GM18870 (cell line): ENCODE results near the gene CADPS2.
"Not testable (repeated sequence)": the region's sequence is repeated elsewhere in the genome, so short reads cannot be mapped to it uniquely, and the experiment has no call there.

Source experiments
- ATAC-seq: cut with Tn5 transposase; IDR thresholded peaks from one replicate; pipeline ENCODE4 v1.9.1; 2021; ENCODE audit warnings: moderate library complexity; ENCODE audit not compliant: unreplicated experiment

CADPS2 gene

DNA sequence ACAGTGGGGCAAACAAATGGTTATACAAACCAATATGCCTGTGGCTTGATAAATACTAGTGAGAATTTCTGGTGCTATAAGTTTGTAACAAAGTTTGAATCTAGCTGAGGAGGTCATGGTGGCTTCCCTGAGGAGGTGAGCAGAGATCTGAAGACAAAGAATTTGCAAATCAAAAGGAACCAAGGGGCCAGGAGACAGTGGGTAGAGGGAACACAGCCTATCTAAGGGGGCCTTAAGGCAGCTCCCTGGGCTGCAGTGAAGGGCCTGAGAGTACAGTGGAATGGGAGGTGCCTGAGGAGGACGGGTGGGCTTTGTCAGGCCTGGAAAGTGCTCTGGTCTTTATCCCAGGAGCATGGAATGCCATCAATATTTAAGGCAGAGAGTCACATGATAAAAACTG, 209.1 kb downstream of the CADPS2 start:
- no peak for ATAC-seq

DNA sequence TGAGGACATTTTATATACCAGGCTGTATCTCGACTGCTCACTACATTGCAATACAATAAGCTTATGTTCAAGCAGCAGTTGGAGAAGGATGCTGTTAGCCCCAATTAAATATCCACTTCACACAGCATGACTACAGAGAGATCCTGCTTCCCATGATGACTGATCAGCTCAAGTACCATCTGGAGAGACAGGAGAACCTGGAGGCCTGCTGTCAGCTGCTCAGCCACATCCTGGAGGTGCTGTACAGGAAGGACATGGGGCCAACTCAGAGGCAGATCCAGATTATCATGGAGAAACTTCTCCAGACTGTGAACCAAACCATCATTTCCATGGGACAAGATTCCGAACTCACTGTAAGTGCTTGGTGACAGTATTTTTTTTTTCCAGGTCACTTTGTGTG, 209.8 kb downstream of the CADPS2 start:
- no peak for ATAC-seq

- ATAC-seq: no peak
Measured at GRCh38 chr7:122675621-122676020, 210.6 kb downstream of the CADPS2 start.

- no peak for ATAC-seq
Measured at GRCh38 chr7:122675011-122675410, 211.2 kb downstream of the CADPS2 start.

DNA sequence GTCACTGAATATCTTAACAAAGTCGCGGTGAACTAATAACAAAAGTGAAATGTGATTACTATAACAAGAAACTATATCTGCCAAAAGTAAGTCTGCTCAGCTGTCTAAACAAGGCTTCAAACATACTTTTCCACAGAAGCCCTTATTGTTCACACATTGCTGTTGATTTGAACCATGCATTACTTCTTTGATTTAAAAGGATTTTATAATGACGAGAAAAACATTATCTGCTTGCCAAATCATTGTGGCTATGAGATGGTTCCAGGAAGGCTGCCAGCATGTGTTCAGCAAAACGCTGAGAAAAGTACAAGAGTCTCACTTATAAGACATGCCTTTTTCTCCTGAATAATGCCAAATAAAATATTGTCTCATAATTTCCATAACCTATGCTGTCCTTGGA, 211.8 kb downstream of the CADPS2 start:
- no peak for ATAC-seq

DNA sequence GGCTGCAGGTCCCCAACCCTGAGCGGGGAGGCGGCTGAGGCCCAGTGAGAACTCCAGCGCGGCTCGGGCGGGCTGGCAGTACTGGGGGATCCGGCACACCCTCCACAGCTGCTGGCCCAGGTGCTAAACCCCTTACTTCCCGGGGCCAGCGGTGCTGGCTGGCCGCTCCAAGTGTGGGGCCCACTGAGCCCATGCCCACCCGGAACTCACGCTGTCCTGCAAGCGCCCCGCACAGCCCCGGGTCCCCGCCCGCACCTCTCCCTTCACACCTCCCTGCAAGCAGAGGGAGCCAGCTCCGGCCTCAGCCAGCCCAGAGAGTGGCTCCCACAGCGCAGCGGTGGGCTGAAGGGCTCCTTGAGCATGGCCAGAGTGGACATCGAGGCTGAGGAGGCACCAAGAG, 212.3 kb downstream of the CADPS2 start:
- no peak for ATAC-seq

DNA sequence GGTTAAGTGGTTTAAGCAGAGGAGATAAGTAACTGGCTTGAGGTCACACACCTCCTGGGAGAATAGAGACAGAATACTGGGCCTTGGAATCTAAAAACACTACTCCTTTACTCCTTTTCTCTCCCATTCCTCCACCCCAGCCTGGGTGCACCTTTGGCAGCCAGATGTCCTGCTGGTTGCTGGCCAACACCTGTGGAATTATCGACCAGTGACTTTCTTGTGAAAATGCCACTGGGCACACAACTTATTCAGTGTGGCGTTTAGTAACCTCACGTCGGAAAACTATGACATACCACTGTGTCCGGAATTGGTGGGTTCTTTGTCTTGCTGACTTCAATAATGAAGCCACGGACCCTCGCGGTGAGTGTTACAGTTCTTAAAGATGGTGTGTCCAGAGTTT, 213.7 kb downstream of the CADPS2 start:
- no peak for ATAC-seq

GRCh38 chr7:122663733-122664132, 222.5 kb downstream of the CADPS2 start:
- ATAC-seq: no peak

- ATAC-seq: no peak
Measured at GRCh38 chr7:122658856-122659255, 227.4 kb downstream of the CADPS2 start.

DNA sequence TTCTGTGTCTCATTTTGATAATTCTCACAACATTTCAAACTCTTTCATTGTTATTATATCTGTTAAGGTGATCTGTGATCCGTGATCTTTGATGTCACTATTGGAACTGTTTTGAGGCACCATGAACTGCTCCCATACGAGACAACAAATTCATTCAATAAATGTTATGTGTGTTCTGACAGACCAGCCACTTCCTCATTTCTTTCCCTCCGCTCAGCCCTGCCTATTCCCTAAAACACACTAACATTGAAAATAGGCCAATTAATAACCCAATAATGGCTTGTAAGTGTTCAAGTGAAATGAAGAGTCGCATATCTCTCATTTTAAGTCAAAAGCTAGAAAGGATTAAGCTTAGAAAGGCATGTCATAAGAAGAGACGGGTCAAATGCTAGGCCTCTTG, 232.6 kb downstream of the CADPS2 start:
- ATAC-seq: no peak

- ATAC-seq: no peak
Measured at GRCh38 chr7:122652876-122653275, 233.4 kb downstream of the CADPS2 start.

GRCh38 chr7:122651451-122651850, 234.8 kb downstream of the CADPS2 start:
- no peak for ATAC-seq

DNA sequence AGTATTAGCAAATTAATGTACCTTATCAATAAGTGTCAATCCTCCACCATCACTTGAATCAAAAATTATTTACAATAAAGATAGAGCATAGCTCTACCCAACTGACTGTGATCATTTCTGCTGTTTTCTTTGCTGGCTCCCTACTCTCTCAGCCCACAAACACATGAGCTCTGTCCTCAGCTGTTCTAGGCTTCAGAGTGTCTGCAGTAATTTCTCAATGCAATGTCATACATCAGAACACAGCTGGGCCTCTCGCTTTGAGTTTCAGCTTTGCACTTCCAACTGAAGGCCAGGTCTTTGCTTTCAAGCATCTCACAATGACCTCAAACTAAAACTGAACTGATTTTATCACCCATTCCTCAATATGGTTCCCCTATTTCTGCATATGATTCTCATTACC, 243.0 kb downstream of the CADPS2 start:
- no peak for ATAC-seq

DNA sequence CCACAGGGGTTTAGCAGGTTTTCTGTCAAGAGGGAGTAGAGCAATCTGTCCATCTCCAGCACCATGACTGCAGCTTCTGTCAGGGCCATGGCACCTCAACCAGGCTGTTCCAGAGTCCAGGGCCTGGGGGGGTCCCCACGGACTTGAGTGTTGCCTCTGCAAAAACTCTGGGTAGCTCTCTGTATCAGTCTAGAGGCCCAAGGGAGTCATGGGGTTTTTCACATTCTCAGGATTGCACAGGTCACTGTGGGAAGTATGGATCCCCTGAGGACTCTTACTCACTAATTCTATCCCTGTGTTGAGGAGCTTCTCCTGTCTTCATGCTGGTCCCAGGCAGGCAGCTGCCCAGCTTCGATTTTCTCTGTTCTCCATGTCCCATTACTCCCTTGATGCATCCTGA, 247.8 kb downstream of the CADPS2 start:
- no peak for ATAC-seq

- no peak for ATAC-seq
Measured at GRCh38 chr7:122637784-122638183, 248.5 kb downstream of the CADPS2 start.

DNA sequence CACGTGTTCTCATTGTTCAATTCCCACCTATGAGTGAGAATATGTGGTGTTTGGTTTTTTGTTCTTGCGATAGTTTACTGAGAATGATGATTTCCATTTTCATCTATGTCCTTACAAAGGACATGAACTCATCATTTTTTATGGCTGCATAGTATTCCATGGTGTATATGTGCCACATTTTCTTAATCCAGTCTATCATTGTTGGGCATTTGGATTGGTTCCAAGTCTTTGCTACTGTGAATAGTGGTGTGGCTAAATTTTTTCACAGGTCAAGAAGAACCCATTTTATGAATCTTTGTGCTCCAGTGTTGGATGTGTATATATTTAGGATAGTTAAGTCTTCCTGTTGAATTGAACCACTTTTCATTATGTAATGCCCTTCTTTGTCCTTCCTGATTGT, 250.8 kb downstream of the CADPS2 start:
- not testable (repeated sequence) for ATAC-seq

DNA sequence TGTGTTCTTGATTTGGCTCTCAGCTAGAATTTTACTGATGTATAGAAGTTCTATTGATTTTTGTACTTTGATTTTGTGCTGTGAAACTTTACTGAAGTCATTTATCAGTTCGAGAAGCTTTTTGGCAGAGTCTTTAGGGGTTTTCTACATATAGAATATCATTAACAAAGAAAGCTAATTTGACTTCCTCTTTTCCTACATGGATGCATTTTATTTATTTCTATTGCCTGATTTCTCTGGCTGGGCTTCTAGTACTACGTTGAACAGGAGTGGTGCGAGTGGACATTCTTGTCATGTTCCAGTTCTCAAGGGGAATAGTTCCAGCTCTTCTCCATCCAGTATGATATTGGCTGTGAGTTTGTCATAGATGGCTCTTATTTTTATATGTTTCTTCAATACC, 252.8 kb downstream of the CADPS2 start:
- ATAC-seq: no peak

DNA sequence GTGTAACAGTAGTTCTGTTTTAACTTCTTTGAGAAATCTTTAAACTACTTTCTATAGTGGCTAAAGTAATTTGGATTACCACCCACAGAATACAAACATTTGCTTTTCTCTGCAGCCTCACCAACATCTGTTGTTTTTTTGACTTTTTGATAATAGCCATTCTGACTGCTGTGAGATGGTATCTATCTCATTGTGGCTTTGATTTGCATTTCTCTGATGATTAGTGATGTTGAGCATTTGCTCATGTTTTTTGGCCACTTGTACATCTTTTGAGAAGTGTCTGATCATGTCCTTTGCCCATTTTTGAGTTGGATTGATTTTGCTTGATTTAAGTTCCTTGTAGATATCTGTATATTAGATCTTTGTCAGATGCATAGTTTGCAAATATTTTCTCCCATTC, 254.0 kb downstream of the CADPS2 start:
- no peak for ATAC-seq

- ATAC-seq: no peak
Measured at GRCh38 chr7:122629412-122629953, 256.8 kb downstream of the CADPS2 start.

GRCh38 chr7:122628651-122629411, 257.4 kb downstream of the CADPS2 start:
- ATAC-seq: no peak

- no peak for ATAC-seq
Measured at GRCh38 chr7:122626785-122627184, 259.5 kb downstream of the CADPS2 start.

DNA sequence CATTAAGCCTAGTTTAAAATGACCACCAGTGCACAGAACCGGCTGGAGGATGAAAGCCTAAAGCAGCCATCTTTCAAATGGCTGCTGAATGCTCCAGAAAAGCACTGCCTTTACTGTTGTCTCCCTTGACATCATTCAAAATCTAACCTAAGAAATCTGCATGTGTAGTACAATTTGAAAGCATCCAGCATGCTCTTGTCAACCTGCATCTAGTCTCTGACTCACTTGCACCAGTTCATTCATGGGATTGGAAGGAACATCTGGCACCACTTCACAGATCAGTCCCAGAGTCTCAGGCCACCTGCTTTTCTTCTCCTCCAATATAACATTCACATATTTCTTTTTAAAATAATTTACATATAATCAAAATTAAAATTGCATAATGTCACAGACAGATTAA, 263.6 kb downstream of the CADPS2 start:
- no peak for ATAC-seq

DNA sequence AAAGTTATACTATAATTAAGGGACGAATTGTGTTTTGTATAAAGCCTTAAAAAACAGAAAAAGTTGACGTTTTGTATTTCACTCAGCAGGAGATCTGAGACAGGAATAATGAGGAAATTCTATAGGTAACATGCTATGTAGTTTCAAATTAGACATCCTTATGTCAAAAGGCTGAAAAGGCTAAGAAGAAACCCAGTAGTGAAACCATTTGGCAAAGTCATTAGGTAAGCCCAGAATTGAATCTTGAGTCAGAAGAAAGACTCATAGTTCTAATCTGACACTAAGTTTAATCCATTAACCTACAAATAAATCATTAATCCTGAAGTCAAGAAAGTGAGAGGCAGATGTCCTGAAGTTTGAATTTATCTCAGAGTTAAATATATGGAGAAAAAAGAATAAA, 266.6 kb downstream of the CADPS2 start:
- ATAC-seq: no peak
